GM21447 (cell line): ENCODE data around the gene CD163.
"Not testable (repeated sequence)": the region's sequence is repeated elsewhere in the genome, so short reads cannot be mapped to it uniquely, and the experiment has no call there.

Experiments
- ATAC-seq: cut with Tn5 transposase; IDR thresholded peaks from one replicate; pipeline ENCODE4 v1.9.1; 2021; ENCODE audit not compliant: unreplicated experiment

CD163 gene

GRCh38 chr12:7503686-7504415 lies at the start of gene CD163:
TSS of gene CD163 (minus strand) at chr12:7503777. CDS start at chr12:7503690, 87 bp downstream.
- no peak for ATAC-seq

DNA sequence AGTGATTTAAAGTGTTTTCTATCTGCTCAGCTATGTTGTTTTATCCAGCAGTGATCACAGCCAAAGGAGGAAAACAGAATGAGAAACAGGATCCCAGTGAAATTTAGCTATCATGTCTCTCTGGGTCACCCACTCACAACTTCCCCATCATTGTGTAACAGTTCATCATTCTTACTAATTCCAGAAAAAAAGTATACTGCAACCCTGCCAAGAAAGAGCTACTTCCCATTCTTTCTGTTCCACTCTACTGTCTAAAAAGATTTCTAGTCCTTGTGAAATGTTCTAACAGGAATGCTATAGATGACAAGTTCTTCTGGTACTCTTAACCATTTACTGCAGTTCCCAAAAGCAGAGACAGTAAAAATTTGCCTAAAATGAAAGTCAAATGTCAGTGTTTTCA lies 39.2 kb upstream of the CD163 start:
- ATAC-seq = no peak

GRCh38 chr12:7542046-7542445 lies 38.5 kb upstream of the CD163 start:
- ATAC-seq = no peak

GRCh38 chr12:7514416-7514815 lies 10.8 kb upstream of the CD163 start:
- ATAC-seq = no peak

DNA sequence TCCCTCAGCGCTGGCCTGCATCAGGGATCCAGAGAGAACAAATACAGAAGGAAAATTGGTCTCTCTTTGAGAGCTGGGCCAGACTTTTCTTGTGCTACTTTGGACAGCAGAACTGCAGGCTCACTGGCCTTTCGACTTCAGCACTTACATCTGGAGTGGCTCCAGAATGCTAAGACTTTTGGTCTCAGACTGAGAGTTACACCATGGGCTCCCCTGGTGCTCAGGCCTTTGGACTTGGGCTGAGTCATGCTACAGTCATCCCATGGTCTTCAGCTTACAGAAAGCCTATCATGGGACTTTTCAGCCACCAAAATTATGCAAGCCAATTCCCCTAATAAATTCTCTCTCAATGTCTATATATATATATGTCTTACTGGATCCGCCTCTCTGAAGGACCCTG lies 9.0 kb upstream of the CD163 start:
- ATAC-seq = no peak

GRCh38 chr12:7509793-7510470 lies 6.4 kb upstream of the CD163 start:
- not testable (repeated sequence) for ATAC-seq

GRCh38 chr12:7502612-7503011 lies 965 bp downstream of the CD163 start:
- ATAC-seq = no peak

GRCh38 chr12:7501031-7501588 lies 2.5 kb downstream of the CD163 start:
- no peak for ATAC-seq

DNA sequence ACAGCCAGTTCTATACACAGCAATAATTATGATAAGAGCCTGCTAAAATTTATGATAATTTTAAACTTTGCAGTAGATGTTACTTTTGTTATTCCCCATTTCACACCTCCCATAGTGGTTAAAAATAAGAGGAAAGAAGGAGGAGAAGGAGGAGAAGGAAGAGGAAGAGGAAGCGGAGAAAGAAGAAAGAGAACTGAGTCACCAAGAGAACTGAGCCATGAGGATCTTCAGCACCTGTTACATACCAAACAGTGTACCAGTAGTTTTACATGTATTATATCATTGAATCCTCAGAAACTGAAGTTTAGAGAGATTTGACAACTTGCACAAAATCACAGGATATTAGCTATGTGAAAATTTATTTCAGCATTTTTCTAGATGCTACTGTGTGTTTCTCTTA lies 3.9 kb downstream of the CD163 start:
- no peak for ATAC-seq

GRCh38 chr12:7498809-7499208 lies 4.8 kb downstream of the CD163 start:
- no peak for ATAC-seq

DNA sequence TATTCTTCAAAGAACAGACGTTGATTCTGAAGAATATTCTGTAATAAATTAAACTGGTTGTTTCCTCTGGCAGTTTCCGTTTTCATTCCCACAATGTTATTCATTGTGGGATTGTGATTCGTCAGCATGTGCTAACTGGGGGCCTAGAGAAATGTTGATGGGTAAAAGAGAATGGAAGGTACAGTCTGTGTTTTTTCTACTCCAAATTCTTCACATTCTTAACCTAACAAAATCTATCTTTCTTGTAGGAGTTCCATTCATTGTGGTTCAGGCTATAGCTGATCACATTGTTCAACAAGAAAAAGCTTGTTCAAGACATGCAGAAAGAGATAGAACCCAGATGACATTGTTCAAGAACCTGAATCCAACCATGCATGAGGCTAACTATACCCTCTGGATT lies 5.9 kb downstream of the CD163 start:
- ATAC-seq = no peak

DNA sequence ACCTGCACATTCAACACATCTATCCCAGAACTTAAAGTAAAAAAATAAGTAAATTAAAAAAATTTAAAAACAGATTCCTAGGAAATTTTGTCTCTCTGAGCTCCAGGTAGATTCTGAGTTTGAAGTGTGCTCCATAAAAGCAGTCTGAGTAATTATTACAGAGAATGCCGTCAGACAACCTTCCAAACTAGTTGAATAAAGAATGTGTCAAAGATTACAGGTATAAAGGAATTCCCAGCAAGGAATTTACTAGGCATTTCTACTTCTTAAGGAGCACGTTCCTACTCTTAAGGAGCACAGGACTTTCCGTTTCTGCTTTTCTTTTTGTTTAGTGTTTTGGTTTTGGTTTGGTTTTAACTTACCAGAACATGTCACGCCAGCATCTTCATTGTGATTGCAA lies 7.1 kb downstream of the CD163 start:
- no peak for ATAC-seq

GRCh38 chr12:7495136-7495535 lies 8.4 kb downstream of the CD163 start:
- no peak for ATAC-seq

- ATAC-seq = no peak
Measured at GRCh38 chr12:7493006-7493405, 10.6 kb downstream of the CD163 start.

DNA sequence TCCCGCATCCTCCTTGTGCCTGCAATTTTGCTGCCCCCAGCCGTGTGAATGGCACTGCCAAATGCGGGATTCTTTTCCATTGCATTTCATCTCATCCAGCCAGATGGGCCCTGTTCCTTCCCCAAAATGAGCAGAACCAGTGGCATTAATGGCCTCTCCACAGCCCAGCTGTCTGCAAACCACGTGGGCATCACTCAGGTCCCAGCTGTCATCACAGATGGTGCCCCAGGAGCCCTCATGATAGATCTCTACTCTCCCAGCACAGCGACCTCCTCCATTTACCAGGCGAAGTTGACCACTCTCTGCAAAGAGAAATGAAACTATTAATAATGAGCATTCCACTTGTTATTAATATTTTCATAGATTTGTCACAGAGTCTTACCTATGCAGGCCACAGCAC lies 17.1 kb downstream of the CD163 start:
- ATAC-seq = no peak

DNA sequence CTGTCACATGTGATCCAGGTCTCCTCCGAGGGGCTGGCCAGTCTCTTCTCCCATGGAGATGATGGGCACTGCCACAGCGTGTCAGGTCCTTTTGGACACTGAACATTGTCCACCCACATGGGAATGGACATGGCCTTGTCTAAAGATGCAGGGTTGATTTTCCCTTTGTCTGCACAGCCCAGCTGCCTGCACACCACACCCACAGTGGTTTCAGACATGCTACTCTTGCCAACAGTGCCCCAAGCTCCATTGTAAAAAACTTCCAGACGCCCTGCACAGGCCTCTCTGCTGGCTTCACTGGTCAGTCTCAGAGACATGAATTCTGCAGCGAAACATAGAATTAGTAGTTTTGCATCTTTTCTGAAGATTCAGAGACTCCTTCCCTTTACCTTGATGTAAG lies 18.5 kb downstream of the CD163 start:
- ATAC-seq = no peak

- ATAC-seq = no peak
Measured at GRCh38 chr12:7483343-7483742, 20.2 kb downstream of the CD163 start.

GRCh38 chr12:7479771-7480170 lies 23.8 kb downstream of the CD163 start:
- ATAC-seq = no peak

- no peak for ATAC-seq
Measured at GRCh38 chr12:7472060-7472459, 31.5 kb downstream of the CD163 start.

DNA sequence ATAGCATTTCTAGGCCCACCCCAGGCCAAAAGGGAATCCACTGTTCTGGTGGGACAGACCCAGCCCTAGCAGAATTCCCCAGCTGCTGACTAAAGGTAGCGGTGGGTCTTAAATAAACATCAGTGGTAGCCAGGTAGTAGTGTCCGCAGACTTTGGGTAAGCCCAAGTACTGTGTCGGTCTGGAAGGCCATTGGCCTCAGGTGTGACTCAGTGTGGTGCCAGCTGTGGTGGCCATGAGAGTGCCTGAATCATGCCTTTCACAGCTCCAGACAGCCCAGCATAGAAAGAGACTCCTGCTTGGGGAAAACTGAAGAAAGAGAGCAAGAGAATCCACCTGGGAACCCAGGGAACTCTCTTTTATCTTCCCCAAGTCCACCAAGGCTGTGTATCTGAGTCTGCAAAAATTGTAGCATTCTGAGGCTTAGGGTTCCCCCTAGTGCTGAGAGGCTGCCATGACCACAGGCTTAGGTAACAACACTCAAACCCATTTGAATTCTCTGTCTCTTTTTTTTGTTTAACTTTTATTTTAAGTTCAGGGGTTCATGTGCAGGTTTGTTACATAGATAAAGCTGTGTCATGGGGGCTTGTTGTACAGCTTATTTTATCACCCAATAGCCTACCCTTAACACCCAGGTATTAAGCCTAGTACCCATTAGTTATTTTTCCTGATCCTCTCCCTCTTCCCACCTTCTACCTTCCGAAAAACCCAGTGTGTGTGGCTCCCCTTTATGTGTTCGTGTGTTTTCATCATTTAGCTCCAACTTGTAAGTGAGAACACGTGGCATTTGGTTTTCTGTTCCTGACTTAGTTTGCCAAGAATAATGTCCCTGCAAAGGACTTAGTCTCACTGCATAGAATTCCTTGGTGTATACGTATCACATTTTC lies 43.0 kb downstream of the CD163 start:
- ATAC-seq = no peak

DNA sequence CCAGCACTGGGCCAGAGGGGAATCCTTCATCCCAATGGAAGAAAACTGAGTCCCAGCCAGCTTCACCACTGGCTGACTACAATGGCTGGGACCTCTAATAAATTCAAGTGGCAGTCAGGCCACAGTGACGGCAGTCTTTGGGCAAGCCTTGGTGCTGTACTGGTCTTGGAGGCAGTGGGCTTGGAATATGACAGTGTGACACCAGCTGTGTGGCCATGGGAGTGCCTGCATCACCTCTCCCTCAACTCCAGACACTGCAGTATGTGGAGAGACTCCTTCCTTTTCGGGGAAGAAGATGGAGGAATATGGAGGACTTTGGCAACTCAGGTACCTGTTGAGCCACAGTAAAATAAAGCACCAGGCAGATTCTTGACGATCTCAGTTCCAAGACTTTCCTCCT lies 43.6 kb downstream of the CD163 start:
- no peak for ATAC-seq
